K562 (cell line): ENCODE measurements around the gene CENPP. TPM values are rescaled to one million over a fixed set of nuclear protein-coding genes. Genes with fewer than 3 reads are reported as not detected.

Source experiments
- ATAC-seq: fragments of 200-7000 bp; cut with Tn5 transposase; 3 replicates; pipeline ENCODE4 v1.9.1; 2020; ENCODE audit warnings: moderate library complexity
- BruUV-seq: library from RNA; stranded (reverse); fragments of 400-500 nt; replicated peaks from 2 replicates; lab custom pipeline; 2021; lab: Mats Ljungman, UMichigan
- CTCF ChIA-PET: fragments of 300-600 bp; formaldehyde crosslinking; extraction: SDS; loops from one replicate; lab custom pipeline; 2021; ENCODE audit warnings: low intra/inter-chr PET ratio; lab: Yijun Ruan, JAX
- POLR2A ChIA-PET: fragments of 300-600, 350-650 bp; sonication (Branson Sonifier 250); formaldehyde crosslinking; extraction: SDS; loops from one replicate; lab custom pipeline; 2021; ENCODE audit warnings: antibody characterized with exemption, inconsistent platforms; lab: Yijun Ruan, JAX
- DNase-seq, 4 experiments: peaks; one replicate each; pipeline versions ENCODE4 v3.0.0 to v3.0.0-alpha.2; 2011 to 2018; ENCODE audit warnings: low spot score in 3 of 4, mixed read lengths in 3 of 4; ENCODE audit errors: extremely low read depth in 1 of 4
- FAIRE-seq: peaks from 2 replicates; lab custom pipeline; 2011; peaks lifted over from hg19 to GRCh38; lab: Jason Lieb, UNC
- H2AFZ ChIP-seq: 2 replicates; pipeline ENCODE4 v1.6.0; 2011; ENCODE audit warnings: low read depth, low read length, control low read depth, inconsistent platforms
- H3K27ac ChIP-seq: fragments of 200-600 bp; 3 replicates; pipeline ENCODE4 v1.8.0; 2011; ENCODE audit warnings: low read depth, mild to moderate bottlenecking, control low read depth, inconsistent platforms, low read length, moderate library complexity, mixed read lengths; ENCODE audit errors: extremely low read depth
- H3K27me3 ChIP-seq, 2 experiments: fragments of 300-600 bp in 1 of 2; 2 replicates in 1 of 2; 3 replicates in 1 of 2; pipeline versions ENCODE4 v1.6.0 to v1.8.0; 2011; ENCODE audit warnings: inconsistent platforms in 2 of 2, low read length in 2 of 2, mild to moderate bottlenecking in 1 of 2, mixed read lengths in 1 of 2, moderate library complexity in 1 of 2; ENCODE audit not compliant: control insufficient read depth in 2 of 2, insufficient read depth in 2 of 2
- H3K36me3 ChIP-seq: fragments of 300-600 bp; 3 replicates; pipeline ENCODE4 v1.8.0; 2011; ENCODE audit warnings: mild to moderate bottlenecking, low read length, inconsistent platforms; ENCODE audit not compliant: control insufficient read depth, insufficient read depth
- H3K4me1 ChIP-seq, 2 experiments: fragments of 200-600 bp in 1 of 2; replicated peaks in 1 of 2; 2 replicates in 1 of 2; 3 replicates in 1 of 2; pipeline versions ENCODE4 v1.5.1 to v1.8.0; 2011; ENCODE audit warnings: inconsistent platforms in 2 of 2, low read length in 2 of 2, mild to moderate bottlenecking in 1 of 2, mixed read lengths in 1 of 2, moderate library complexity in 1 of 2; ENCODE audit not compliant: control insufficient read depth in 2 of 2, insufficient read depth in 2 of 2
- H3K4me2 ChIP-seq: 2 replicates; pipeline ENCODE4 v1.6.1; 2011; ENCODE audit warnings: low read length, control low read depth, inconsistent platforms, mixed read lengths; ENCODE audit not compliant: insufficient read depth
- H3K4me3 ChIP-seq: fragments of 200-600 bp; sonication (generic), shearing (Covaris generic); 2 replicates; pipeline ENCODE4 v1.5.1; 2016; ENCODE audit warnings: control low read depth, inconsistent platforms
- H3K79me2 ChIP-seq: fragments of 200-600 bp; 3 replicates; pipeline ENCODE4 v1.8.0; 2011; ENCODE audit warnings: low read length, inconsistent platforms; ENCODE audit not compliant: control insufficient read depth, insufficient read depth
- H3K9ac ChIP-seq, 2 experiments: 2 replicates each; pipeline versions ENCODE4 v1.6.0 to v1.6.1; 2011; ENCODE audit warnings: low read depth in 2 of 2, low read length in 2 of 2, control low read depth in 1 of 2, inconsistent platforms in 1 of 2, mild to moderate bottlenecking in 1 of 2, mixed read lengths in 1 of 2; ENCODE audit not compliant: insufficient read depth in 1 of 2
- H3K9me1 ChIP-seq: one replicate; pipeline ENCODE4 v1.6.0; 2011; ENCODE audit warnings: inconsistent platforms, mild to moderate bottlenecking, low read length, moderate library complexity; ENCODE audit not compliant: control insufficient read depth, insufficient read depth
- H3K9me3 ChIP-seq: replicated peaks from 2 replicates; pipeline ENCODE4 v1.5.1; 2011; ENCODE audit warnings: low read depth, low read length, inconsistent platforms; ENCODE audit not compliant: control insufficient read depth, insufficient read depth
- H4K20me1 ChIP-seq: replicated peaks from 2 replicates; pipeline ENCODE4 v1.6.1; 2011; ENCODE audit warnings: low read length, inconsistent platforms, mixed read lengths; ENCODE audit not compliant: control insufficient read depth, insufficient read depth
- DACH1 ChIP-seq: fragments of 450-650 bp; IDR thresholded peaks from 2 replicates; pipeline ENCODE4 v1.6.1; 2018; ENCODE audit not compliant: partially characterized antibody
- EP300 ChIP-seq: IDR thresholded peaks from 2 replicates; pipeline ENCODE4 v1.6.1; 2012; ENCODE audit warnings: low read length, improper control_type of control experiment
- ZNF263 ChIP-seq: sonication (generic); formaldehyde crosslinking; IDR thresholded peaks from 2 replicates; pipeline ENCODE4 v1.8.0; 2022; ENCODE audit warnings: mild to moderate bottlenecking, missing genetic modification reagents, borderline replicate concordance
- WGBS: fragments of 100-300 bp; shearing (Covaris generic); methylation state at CpG from one replicate; pipeline ENCODE4 v1.1.6; 2016; ENCODE audit warnings: low coverage, mixed read lengths; ENCODE audit not compliant: insufficient coverage; ENCODE audit errors: missing lambda C conversion rate; 5-methylcytosine and 5-hydroxymethylcytosine counted together
- in situ Hi-C: fragments of 300-500 bp; cut with MboI; formaldehyde crosslinking; loops from 4 replicates; pipeline ENCODE4 v1.15.0; 2018; ENCODE audit warnings: inconsistent platforms, mixed read lengths
- intact Hi-C: fragments of 100-400 bp; cut with micrococcal nuclease; formaldehyde crosslinking; loops from 2 replicates; pipeline ENCODE4 v1.14.2; 2022
- polyA plus RNA-seq, 8 experiments: library from polyadenylated mRNA; depleted of rRNA in 4 of 8; stranded (reverse) in 5 of 8; unstranded in 3 of 8; fragments of >200 nt; fragmentation: Nextera tagmentation in 2 of 8; fragmentation: Illumina TruSeq in 1 of 8; extraction: Ambion mirVana in 2 of 8; extraction: Trizol in 1 of 8; gene quantifications; 2 replicates each; pipeline versions ENCODE4 v1.2.1 to v1.2.3, GENCODE V29; 2011 to 2014; ENCODE audit warnings: inconsistent platforms in 1 of 8, missing spikeins in 1 of 8
- total RNA-seq, 7 experiments: library from RNA; depleted of rRNA in 6 of 7; stranded (reverse); fragments of >200 nt in 6 of 7; fragmentation: Illumina TruSeq in 2 of 7; extraction: Trizol in 2 of 7; gene quantifications; 2 replicates each; pipeline versions ENCODE4 v1.2.1 to v1.2.3, GENCODE V29; 2011 to 2021; ENCODE audit warnings: low replicate concordance in 1 of 7
- TF ChIP-seq, protein P1 (sequence below): fragments of 450-650 bp; IDR thresholded peaks from 2 replicates; pipeline ENCODE4 v1.6.1; 2018; ENCODE audit warnings: mild to moderate bottlenecking, low read depth; ENCODE audit not compliant: partially characterized antibody

CENPP gene
- total and polyA plus RNA-seq, 9 of the 15 experiments (the other 6 are each of a cell fraction or from before 2014, with no cell fraction given), result 8.0 to 28.5 (median 17.9) TPM

- intact Hi-C loops, result no loop called here
- Histone ChIP-seq H3K27me3 (no peaks in the 10 kb centered on the region), H3K4me1 (peaks cover 0 to 17% of the 10 kb centered on the region in 2 experiments; a peak in 2 of 5 replicates)
- DNase-seq (no peak), FAIRE-seq (no peak)
- WGBS, result 95% methylated on average over 15 of the region's 17 CpGs
- no peak for TF ChIP-seq EP300
- TF ChIP-seq DACH1, result no peak
- TF ChIP-seq, protein P1, sequence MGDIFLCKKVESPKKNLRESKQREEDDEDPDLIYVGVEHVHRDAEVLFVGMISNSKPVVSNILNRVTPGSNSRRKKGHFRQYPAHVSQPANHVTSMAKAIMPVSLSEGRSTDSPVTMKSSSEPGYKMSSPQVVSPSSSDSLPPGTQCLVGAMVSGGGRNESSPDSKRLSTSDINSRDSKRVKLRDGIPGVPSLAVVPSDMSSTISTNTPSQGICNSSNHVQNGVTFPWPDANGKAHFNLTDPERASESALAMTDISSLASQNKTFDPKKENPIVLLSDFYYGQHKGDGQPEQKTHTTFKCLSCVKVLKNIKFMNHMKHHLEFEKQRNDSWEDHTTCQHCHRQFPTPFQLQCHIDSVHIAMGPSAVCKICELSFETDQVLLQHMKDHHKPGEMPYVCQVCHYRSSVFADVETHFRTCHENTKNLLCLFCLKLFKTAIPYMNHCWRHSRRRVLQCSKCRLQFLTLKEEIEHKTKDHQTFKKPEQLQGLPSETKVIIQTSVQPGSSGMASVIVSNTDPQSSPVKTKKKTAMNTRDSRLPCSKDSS, result no peak
- no peak for TF ChIP-seq ZNF263 (CRISPR knock-in tag)
- TF ChIP-seq, all 486 proteins: peak for 0
- peak; percentile 40; the same call in 2 of the 3 replicates for ATAC-seq
- ChIA-PET POLR2A (interaction anchor here (0.9 kb wide), 1 partner anchor 13 kb away, joined by 8 read pairs; the partner anchor contains the start of gene IPPK), CTCF (no interaction called here)
- no peak overlapping the region for H3K27ac ChIP-seq
- H4K20me1 ChIP-seq, result peaks cover 10% of the 10 kb centered on the region
- no peak overlapping the region for H3K4me2 ChIP-seq
- no peaks in the 10 kb centered on the region for H3K9me3 ChIP-seq
- in situ Hi-C loops, result no loop called here
- no peaks in the 10 kb centered on the region for H3K9me1 ChIP-seq
- H3K9ac ChIP-seq, result 0 out of 4 replicates have a peak overlapping the region, but pooled peaks of 1 of the 2 experiments have one; percentile 8
- H3K4me3 ChIP-seq, result no peak overlapping the region
- no TSS peak for BruUV-seq
- H3K79me2 ChIP-seq, result peaks cover 38% of the 10 kb centered on the region
- no peak overlapping the region for H2AFZ ChIP-seq
- H3K36me3 ChIP-seq, result peaks cover 76% of the 10 kb centered on the region; the same call in 2 of the 3 replicates
Measured at GRCh38 chr9:92657296-92658094, 331.7 kb downstream of the CENPP start.
